Gastroesophageal sphincter (tissue), 3 donors: Measurements from ENCODE around the gene SAMM50.

Experiments
- CTCF ChIP-seq, 4 experiments: fragments of 200-600 bp in 2 of 4; fragments of 450-650 bp in 2 of 4; sonication (generic) in 1 of 4; IDR thresholded peaks; one replicate each; pipeline ENCODE4 v1.5.1; 2017 to 2019; ENCODE audit warnings: antibody characterized with exemption in 4 of 4, mild to moderate bottlenecking in 2 of 4, moderate library complexity in 2 of 4
- POLR2A ChIP-seq, 2 donors: fragments of 450-650 bp; IDR thresholded peaks; one replicate each; pipeline ENCODE4 v1.6.1; 2017; ENCODE audit warnings: antibody characterized with exemption in 2 of 2, mild to moderate bottlenecking in 2 of 2, moderate library complexity in 1 of 2
- POLR2AphosphoS5 ChIP-seq: sonication (generic); formaldehyde crosslinking; IDR thresholded peaks from one replicate; pipeline ENCODE4 v1.6.1; 2017; ENCODE audit warnings: antibody characterized with exemption

GRCh38 chr22:43995057-43995685 is 39.9 kb downstream of the SAMM50 start:
- TF ChIP-seq CTCF (IDR thresholded peaks at IDR 0.05) (no peak), POLR2AphosphoS5 (no peak), POLR2A (IDR thresholded peaks at IDR 0.05) (no peak)
